ELF-1 (cell line): ENCODE measurements around the gene IRX6.

Source experiments
- DNase-seq: peaks from one replicate; pipeline ENCODE4 v3.0.0-alpha.2; 2016; ENCODE audit warnings: low read depth, low spot score

IRX6 gene

GRCh38 chr16:55322327-55322726 lies 1.7 kb upstream of the IRX6 start:
- no peak for DNase-seq

- peak; percentile 39 for DNase-seq
These were observed 479 bp downstream of the IRX6 start for GRCh38 chr16:55324285-55325079.

DNA sequence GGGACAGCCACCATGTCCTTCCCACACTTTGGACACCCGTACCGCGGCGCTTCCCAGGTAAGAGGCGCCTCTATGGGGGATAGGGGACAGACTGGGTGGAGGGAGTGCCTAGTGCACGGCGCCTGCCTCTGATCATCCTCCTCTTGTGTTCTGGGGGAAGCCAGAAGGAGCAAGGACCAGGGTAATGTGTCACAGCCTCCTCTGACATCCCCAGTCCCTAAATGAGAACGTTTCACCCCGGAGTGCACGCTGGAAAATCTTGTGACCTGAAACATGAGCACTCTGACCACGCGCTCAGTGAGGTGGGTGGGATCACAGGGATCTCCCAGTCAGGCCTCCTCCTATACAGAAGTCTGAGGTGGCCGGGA lies 1.1 kb downstream of the IRX6 start:
- no peak for DNase-seq

DNA sequence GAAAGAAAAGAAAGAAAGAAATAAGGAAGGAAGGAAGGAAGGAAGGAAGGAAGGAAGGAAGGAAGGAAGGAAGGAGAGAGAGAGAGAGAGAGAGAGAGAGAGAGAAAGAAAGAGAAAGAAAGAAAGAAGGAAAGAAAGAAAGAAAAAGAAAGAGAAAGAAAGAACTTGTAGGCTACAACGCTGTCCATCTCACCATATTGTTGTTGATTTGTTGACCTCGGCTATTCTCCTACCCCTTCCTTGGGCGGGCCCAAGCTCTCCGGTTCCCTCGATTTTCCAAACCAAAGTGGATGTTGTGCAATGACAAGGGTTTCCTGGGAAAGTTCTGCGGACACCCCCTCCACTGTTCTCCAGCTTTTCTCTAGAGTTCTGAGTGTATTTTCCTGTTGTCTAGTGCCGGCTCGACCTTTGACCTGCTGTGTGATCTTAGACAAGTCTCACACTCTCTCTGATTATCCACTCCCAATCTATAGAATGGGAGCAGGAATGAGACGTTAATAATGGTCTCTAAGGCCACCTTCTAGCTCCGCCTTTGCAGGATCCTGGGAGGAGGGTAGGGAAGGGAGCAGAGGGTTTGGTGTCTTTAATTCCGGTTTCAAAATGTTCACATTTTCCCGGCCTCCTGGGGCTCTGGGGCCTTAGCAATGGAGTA lies 1.6 kb downstream of the IRX6 start:
- no peak for DNase-seq

GRCh38 chr16:55326261-55327092 lies 2.5 kb downstream of the IRX6 start:
- DNase-seq, result no peak

DNA sequence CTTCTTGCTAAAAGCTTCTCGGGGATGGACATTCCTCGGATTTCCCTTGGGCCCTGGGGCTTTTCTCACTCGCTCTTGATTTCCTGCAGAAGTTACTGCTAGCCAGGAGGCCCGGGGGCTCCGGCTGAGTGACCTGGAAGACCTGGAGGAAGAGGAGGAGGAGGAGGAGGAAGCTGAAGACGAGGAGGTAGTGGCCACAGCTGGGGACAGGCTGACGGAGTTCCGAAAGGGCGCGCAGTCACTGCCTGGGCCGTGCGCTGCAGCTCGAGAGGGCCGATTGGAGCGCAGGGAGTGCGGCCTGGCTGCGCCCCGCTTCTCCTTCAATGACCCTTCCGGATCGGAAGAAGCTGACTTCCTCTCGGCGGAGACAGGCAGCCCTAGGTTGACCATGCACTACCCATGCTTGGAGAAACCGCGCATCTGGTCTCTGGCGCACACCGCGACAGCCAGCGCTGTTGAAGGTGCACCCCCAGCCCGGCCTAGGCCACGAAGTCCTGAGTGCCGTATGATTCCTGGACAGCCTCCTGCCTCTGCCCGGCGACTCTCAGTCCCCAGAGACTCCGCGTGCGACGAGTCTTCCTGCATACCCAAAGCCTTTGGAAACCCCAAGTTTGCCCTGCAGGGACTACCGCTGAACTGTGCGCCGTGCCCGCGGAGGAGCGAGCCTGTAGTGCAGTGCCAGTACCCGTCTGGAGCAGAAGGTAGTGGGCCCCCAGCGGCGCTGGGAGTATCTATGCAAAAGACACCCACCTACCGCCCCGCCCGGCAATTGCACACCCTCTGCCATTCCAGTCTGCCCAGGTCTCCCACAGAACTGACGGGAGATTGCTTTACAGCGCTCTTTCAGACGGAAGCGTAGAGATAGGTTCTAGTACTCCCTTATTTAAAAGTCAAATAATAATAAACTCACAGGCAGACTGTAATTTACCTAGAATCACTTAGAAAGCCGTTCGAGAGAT lies 4.9 kb downstream of the IRX6 start:
- peak; percentile 58 for DNase-seq

- DNase-seq, result no peak
These were observed 5.9 kb downstream of the IRX6 start for GRCh38 chr16:55329791-55330428.

DNA sequence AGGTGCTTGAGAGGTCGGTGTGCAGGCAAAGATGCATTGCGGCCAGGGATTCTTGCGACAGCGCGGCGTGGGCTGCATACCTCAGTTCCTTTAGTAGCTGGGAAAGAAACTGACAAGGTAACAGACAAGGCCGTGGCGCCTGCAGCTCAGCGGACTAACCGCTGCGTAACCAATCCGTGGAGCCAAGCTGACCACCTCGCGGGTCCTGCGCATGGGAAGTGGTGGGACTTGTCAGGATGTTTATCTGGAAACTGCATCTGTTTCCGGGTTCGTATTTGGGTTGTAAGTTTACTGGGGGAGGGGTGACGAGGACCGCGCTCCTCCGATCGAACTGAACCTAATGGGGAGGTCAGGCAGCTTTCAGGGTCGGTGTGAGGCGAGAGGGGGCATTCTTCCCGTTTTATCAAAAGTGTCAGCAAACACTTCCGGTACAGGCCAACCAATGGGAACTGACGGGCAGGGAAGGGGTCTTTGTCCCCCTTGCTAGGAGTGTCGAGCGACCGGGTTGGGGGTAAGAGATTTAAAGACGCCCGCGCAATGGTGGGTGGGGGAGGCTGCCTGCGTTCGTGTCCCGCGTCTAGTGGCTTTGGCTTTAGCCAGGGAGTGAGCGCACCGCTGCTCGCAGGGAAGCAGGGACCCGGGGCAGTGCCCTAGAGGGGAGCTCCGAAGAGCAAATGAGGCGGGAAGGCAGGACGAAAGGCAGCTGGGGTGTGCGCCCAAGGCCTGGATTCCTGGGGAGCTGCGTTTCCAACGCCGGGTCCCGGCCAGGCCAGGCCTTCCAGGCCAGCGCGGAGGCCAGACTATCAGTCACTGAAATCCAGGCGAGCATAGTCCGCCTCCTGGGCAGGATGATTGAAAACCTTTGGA lies 7.0 kb downstream of the IRX6 start:
- DNase-seq, result no peak

DNA sequence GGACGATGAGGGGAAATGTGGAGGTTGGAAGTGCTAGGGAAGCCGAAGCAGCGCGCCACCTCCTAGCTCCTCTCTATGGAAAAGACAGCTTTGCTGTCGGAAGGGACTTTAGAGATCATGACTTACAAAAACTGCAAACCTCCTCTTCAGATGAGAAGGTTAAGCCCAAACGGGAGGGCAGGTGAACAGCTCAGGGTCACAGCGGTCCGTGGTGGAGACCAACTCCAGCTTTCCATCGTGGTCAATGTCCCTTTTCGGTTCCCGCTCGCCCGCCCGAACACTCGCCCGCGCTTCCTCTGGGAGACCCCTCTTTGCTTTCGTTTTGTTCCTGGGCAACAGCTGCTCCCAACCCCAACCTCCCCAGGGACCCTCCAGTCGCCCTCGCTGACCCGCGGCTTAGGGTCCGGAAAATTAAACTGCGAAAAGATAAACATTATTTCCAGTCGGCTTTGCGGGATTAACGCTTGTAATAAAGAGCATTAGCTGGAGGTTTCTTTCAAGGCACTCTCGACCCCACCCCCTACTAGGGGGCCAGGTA lies 7.7 kb downstream of the IRX6 start:
- no peak for DNase-seq

DNA sequence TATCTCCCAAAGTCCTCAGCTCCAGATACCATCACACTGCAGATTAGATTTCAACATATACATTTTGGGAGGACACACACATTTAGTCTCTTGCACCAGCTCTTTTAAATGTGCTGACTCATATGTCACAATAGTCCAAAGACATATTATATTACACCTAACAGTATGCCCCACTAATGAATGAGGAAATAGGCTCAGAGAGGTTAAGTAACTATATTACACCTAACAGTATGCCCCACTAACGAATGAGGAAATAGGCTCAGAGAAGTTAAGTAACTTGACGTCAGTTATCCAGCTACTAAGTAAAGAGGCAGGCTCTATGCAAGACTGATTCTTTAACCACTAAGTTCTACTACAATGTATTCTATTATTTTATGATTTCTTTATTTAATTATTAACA lies 9.7 kb downstream of the IRX6 start:
- DNase-seq, result no peak

GRCh38 chr16:55338646-55339045 lies 14.6 kb downstream of the IRX6 start:
- no peak for DNase-seq

- no peak for DNase-seq
These were observed 16.4 kb downstream of the IRX6 start for GRCh38 chr16:55340445-55340844.

DNA sequence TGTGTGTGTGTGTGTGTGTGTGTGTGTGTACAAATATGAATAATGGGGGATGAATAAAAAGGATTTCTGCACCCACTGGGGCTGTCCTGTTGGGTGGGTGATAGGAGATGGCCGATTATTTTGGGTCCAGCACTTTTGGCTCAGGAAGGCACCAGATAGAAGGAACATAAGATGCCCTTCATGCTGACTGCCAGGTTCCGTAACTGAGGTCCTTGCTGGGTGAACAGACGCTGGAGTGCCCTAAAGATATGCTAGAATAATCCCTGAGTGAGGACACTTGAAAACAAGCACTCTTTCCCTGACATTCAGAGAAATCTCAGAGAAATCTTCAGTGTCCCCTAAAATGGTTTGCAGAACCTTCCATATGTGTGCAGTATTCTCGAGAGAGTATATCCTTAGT lies 17.7 kb downstream of the IRX6 start:
- no peak for DNase-seq

GRCh38 chr16:55346475-55346874 lies 22.5 kb downstream of the IRX6 start:
- DNase-seq, result no peak

DNA sequence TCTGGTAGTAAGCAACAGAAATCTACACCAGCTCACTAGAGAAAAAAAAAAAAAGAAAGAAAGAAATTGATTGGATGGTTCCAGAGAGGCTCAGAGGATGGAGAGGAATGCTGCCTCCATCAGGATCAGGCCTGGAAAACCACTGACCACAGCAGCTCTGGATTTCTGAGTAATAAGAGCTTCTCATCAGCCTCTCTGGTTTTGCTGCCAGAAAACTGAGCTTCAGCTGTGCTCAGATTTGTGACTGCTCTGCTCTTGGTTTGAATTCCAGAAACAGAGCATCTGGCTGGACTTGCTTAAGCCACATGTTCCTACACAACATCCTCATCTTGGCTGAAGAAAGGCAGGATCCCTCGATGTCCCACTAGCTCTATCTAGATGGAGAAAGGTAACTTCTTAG lies 25.9 kb downstream of the IRX6 start:
- DNase-seq, result no peak

GRCh38 chr16:55350984-55351383 lies 27.0 kb downstream of the IRX6 start:
- DNase-seq, result no peak

DNA sequence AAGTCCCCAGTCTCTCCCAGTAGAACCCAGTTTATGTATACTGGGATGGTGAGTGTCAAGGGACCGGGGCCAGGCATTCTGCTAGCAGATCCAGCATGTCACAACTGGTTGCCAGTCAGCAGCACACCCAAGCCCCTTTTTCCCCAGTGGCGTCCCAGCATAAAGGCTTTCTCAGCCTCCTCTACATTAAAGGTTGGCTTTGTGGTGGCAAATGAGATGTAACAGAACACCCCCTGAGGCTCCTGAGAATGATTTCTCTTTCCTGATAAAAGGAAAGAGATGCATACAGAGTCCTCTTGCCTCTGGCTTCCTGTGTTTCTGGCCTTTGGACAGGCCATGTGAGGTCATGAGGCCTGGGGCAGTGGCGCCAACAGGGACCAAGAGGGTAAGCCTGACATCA lies 27.9 kb downstream of the IRX6 start:
- DNase-seq, result peak; percentile 44

- no peak for DNase-seq
These were observed 33.2 kb downstream of the IRX6 start for GRCh38 chr16:55357241-55357640.

DNA sequence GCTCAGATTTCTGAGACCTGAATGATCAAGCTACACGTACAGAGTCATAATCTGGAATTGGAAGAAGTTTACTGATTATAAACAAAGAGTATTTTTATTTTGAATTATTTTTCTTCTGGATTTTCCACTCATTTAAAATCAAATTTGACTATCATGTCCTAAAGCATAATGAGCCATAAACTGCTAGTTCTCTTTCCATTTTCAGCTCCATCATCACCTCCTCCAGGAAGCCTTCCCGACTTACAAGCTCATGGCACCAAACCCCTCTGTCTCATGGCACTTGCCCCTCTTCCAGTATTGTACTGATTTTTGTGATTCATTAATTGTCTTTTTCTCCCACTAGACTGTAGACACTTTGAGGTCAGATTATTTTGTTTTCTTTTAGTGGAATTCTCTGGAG lies 35.9 kb downstream of the IRX6 start:
- DNase-seq, result no peak

DNA sequence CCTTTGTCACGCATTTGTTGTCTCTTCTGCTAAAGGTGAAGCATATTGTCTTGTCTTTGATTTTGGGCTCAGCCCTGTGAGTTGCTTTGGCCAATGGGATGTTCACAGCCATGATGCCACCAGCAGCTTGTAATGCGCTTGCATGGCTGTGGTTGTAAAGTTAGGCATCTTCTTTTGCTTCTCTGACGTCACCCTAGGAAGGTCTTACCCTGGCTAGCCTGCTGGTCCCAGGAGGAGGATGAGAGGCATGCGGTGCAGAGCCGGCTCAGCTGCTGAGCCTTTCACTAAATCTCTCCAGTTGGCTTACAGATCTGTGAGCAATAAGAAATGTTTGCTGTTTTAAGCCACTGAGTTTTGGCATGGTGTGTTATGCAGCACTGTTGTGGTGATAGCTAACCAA lies 40.8 kb downstream of the IRX6 start:
- no peak for DNase-seq
